HK-2 (cell line): Measurements from ENCODE around the gene PSMD13.
A peak's percentile ranks its signal among the peaks of the same experiment; 100 is the strongest.
"Not testable (repeated sequence)": the region's sequence is repeated elsewhere in the genome, so short reads cannot be mapped to it uniquely, and the experiment has no call there.

ENCODE experiments used
- DNase-seq: peaks from one replicate; pipeline ENCODE4 v3.0.0-alpha.2; 2018; ENCODE audit not compliant: unreplicated experiment

PSMD13 gene

DNA sequence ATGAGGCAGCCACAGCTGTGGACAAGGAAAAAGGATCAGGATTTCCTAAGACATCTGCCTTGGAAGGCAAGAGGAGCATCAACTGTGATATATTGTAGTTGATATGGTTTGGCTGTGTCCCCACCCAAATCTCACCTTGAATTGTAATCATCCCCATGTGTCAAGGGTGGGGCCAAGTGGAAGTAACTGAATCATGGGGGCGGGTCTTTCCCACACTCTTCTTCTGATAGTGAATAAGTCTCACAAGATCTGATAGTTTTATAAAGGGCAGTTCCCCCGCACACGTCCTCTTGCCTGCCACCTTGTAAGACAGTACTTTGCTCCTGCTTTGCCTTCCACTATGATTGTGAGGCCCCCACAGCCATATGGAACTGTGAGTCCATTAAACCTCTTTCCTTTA, 19.1 kb upstream of the PSMD13 start:
- no peak for DNase-seq

- no peak for DNase-seq
Observed at GRCh38 chr11:218815-219593, 17.8 kb upstream of the PSMD13 start.

GRCh38 chr11:220641-221215, 16.0 kb upstream of the PSMD13 start:
- not testable (repeated sequence) for DNase-seq

GRCh38 chr11:221539-221938, 15.2 kb upstream of the PSMD13 start:
- DNase-seq, result no peak

DNA sequence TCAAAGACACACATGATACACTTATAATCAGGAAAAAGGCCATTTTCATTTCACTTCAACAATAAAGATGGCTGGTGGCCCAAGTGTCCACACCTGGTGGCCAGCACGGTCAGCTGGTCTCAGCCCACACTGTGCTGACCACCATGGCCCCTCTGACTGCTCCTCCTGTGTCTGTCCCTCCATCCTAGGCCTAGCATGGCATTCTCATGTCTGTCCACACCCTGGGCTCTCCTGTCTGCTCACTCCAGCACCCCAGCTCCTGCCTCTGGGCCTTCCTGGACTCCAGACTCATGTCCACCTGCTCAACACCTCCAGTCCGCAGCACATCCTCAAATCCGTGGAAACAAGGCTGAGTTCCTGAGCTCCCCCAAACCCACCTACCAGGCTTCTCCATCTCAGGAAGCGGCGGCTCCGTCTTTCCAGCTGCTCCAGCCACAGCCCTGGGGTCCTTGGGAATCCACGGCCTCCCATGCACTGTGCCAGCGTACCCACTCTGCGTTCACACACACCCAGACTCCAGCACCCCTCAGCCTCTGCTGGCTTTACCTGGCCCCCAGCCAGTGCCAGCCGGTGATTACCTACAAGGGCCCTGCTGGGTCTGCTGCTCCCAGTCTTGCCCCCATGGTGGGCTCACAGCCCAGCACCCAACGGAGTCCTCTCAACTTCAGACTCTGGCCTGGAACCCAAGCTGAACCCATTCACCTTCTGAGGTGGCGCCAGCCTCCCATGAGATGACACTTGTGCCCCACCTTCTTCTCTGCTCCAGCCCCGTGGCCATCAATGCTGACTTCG, 14.6 kb upstream of the PSMD13 start:
- DNase-seq, result no peak

GRCh38 chr11:223026-223789, 13.6 kb upstream of the PSMD13 start:
- no peak for DNase-seq

DNA sequence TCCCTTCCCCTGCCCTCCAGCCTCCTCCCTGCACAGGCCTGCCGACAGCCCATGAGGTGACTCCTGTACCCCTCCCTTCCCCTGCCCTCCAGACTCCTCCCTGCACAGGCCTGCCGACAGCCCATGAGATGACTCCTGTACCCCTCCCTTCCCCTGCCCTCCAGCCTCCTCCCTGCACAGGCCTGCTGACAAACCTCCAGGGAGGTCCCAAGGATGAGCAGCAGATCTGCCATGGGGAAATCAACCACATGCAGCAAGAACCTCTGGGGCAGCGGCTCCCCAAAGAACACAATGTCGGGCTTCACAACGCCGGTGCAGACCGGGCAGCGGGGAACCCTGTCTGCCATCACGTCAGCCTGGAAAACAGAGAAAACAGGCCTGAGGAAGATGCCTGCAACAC, 12.9 kb upstream of the PSMD13 start:
- DNase-seq, result no peak

GRCh38 chr11:224424-224823, 12.4 kb upstream of the PSMD13 start:
- no peak for DNase-seq

DNA sequence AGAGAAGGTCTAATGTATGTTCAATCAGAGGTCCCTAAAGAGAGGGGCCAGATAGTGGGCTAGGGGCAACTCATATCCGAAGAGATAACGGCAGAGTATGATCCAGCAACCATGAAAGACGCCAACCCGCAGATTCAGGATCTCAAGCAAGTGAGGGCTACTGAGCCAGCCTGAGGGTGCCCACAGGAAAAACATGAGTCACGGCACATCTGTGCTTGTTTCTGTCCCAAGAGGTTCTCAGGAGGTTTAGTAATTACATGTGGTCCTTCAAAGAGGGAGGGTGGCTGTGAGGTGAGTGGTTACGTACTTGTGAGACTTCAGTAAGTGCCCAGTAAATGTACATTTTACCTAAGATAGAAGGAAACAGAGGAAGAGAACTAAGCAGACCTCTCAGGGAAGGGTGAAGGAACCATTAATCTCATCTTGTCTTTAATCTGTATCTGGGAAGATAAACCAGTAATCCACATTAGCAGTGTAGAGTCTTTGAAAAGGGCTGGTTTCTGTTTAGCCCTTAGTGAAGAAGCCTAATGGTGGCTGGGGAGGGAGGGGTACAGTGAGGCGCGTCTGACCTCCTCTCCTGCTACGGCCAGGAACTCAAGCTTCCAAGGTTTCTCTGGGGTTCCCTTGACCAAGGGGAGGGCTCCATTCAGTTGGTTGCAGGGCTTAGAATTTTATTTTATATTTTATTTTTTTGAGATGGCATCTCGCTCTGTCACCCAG, 10.9 kb upstream of the PSMD13 start:
- DNase-seq, result no peak

DNA sequence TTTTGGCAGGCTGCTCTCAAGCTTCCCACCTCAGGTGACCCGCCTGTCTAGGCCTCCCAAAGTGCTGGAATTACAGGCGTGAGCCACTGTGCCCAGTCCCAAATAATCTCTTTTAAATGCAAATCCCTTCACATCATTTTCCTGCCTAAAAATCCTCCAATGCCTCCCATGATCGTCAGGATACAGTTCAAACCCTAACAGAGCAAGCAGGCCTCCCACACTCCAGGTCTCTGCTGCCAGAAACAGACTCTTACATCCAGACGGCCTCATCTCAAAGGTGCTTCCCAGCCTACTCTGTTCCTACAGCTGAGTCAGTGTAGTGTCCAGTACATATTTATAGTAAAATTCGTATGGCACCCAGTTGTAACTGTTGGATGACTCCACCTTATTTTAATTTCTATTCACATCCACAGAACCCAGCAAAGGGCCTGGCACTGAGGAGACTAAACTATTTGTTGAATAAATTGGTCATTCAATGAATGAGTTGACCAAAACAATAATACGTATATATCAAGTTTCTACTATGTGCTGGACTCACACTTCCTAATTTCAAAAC, 8.9 kb upstream of the PSMD13 start:
- DNase-seq, result no peak

DNA sequence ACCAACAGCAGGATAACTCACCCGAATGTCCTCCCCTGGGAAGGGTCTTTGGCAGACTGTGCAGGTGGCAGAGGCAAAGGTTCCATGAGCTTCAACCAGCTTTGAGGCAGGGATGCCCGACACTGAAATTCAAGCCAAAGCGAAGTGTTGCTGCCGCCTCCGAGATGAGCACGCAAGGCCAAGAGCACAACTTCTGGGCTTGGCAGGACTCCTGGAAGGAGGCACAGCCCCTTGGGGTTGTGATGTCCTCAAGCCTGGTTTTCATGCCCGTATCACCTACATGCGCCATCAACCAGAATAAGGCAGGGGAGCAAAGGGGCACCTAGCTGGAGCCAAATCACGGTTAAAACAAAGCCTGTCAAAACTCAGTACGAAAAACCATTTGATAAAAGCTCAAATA, 6.3 kb upstream of the PSMD13 start:
- DNase-seq, result no peak

- DNase-seq, result no peak
Observed at GRCh38 chr11:232783-233565, 3.8 kb upstream of the PSMD13 start.

DNA sequence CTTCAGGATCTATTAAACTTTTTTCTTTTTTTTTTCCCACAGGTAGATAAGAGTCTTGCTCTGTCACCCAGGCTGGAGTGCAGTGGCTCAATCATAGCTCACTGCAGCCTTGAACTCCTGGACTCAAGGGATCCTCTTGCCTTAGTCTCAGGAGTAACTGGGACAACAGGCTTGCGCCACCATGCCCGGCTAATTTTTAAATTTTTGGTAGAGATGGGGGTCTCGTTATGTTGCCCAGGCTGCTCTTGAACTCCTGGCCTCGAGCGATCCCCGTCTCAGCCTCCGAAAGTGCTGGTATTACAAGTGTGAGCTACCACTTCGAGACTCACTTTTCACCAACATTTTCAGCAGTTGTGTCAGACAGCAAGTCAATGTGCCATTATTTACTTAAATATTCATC, 1.6 kb upstream of the PSMD13 start:
- DNase-seq, result no peak

GRCh38 chr11:235609-235996, 1.2 kb upstream of the PSMD13 start:
- no peak for DNase-seq

DNA sequence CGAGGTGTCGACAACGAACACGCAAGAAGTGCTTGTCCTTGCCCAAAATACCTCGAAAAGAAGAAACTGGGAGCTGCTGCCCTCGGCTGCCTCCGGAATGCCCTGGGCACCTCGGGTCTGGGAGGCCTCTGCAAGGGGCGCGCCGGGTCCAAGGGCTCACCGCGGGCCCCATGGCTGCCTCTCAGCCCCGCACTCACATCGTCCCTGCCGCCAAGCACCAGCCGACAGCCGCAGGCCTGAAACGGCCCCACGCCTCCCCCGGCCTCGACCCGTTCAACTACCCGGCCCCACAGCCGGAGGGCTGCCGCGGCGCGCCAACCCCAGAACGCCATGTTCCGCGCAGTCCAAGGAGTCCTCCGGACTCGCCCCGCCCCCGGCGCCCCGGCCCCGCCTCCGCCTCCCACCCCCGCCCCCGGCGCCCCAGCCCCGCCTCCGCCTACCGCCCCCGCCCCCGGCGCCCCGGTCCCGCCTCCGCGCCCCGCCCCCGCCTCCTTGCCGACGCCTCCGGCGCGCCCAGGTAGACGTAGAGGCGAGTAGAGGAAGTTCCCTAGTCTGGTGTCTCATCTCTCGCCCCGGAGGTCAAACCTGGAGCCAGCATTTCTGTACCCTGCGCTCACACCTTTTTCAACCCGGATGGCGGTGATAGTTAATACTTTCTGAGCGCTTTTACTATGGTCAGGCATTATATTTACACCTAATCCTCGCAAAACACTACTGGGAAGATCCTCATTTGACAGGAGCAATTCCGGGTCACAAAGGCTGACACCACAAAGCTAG, 591 bp upstream of the PSMD13 start, which contains the start of gene SIRT3:
SIRT3 (minus strand) TSS at position 346 of the 777 bp plus-strand sequence; CDS start at position 332, 14 bp downstream.
- DNase-seq, result peak; percentile 87

DNA sequence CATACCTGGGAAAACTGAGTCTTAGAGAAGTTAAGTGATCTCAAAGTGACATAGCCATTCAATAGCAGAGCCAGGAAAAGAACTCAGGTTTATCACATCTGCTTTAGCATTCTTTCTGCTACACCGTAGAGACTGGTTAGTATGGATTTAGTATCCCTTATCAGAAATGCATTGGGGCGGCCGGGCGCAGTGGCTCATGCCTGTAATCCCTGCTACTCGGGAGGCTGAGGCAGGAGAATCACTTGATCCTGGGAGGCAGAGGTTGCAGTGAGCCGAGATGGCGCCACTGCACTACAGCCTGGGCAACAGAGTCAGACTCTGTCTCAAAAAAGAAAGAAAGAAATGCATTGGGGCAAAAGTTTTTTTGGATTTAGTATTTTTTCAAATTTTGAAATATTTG, 1.6 kb downstream of the PSMD13 start:
- not testable (repeated sequence) for DNase-seq

DNA sequence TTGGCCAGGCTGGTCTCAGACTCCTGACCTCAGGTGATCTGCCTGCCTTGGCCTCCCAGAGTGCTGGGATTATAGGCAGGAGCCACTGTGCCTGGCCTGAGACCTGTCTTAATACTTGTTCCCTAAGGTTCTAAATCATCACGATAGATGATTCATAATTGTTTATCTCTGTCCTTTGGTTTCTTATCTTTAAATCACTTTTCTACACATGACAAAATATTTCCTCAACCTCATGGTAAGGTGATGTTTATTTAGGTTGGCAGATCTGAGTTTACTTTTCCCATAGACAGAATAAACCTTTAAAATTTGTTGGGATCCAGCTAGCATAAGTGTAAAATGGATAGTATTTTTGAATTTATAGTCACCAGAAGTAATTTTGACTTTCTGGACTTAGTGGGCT, 3.5 kb downstream of the PSMD13 start:
- DNase-seq, result no peak

DNA sequence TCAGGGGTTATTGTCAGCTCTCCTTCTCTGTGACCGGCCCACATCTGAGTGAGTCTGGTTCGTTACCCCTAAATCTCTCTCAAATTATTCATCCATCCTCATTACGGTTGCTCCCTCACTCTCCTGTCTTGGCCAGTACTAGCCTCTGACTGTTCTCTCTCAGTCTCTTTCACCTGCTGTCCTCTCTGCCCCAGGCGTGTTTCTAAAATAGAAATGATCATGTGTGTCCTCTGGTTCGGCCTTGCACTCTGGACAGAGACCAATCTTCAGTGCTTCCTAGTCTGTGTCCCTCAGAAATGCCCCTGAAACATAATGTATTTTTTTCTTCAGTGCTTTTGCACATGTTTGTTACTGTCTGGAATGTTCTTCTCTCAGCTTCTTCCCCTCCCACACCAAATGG, 4.9 kb downstream of the PSMD13 start:
- no peak for DNase-seq

GRCh38 chr11:244376-244775, 7.6 kb downstream of the PSMD13 start:
- DNase-seq, result no peak
